Activated T-cell treated with anti-CD3 and anti-CD28 coated beads, Interleukin-2, amount 50 U/mL, for 48 hours (primary cell): ENCODE results near the gene ITGA4.

Experiments used
- DNase-seq, 2 experiments: peaks; one replicate each; pipeline ENCODE4 v3.0.0-alpha.2; 2020

Gene ITGA4

DNA sequence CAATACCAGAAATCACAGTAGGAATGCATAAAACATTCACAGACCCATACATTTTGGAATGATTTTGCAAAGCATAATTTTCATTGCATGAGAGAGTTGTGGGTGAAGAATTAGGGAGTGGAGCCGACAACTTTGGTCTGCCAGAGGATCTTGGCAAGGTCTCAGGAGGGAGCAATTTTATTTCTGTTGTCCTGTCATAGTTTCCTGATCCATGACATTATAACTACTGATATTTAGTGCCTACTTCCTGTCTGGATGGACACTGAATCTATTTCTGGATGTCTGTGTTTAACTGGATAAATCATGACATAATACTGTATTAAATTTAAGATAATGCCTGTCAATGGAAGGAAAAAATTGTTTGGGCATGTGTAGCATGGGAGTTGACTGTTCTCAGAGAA, 2.4 kb downstream of the ITGA4 start:
- DNase-seq: no peak

- DNase-seq: peak; percentile 36 to 43
Measured at GRCh38 chr2:181461056-181461997, 4.1 kb downstream of the ITGA4 start.

DNA sequence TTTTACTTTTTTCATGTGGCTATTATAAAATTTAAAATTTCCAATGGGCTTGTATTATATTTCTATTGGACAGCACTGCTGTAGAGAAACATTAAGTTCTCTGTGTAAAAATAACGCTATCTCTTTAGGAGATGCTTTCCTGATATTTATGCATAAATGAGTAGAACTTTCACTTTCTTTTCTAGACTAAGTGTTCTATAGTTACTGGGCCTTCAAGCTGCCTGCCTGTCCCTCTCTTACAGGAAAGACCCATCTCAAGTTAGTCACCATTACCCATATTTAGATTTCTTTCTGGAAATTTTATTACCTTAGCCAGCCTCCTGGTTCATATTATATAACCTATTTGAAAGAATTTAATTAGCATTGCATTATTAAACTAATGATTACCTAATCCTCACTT, 4.8 kb downstream of the ITGA4 start:
- DNase-seq: no peak

- DNase-seq: no peak
Measured at GRCh38 chr2:181463588-181463987, 6.4 kb downstream of the ITGA4 start.

DNA sequence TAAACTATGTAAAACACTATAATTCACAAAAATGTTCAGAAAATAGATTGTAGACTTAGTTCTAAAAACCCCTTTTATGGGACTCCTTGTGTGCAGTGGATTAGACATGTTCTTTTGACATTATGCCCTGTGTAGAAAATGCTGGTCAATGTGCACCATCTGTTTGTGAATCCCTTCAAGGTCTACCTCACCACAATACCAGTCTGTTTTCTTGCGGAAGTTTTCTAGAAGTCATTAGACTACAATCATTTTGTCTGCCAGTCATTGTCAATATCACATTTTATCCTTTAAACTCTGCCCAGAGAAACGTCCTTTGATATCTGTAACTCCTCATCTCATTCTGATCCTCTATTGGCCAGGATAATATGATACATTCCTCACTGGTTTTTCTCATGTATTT, 7.8 kb downstream of the ITGA4 start:
- DNase-seq: no peak

GRCh38 chr2:181465676-181466375, 8.6 kb downstream of the ITGA4 start:
- no peak for DNase-seq

- DNase-seq: peak; percentile 85
Measured at GRCh38 chr2:181466661-181467576, 9.7 kb downstream of the ITGA4 start.

DNA sequence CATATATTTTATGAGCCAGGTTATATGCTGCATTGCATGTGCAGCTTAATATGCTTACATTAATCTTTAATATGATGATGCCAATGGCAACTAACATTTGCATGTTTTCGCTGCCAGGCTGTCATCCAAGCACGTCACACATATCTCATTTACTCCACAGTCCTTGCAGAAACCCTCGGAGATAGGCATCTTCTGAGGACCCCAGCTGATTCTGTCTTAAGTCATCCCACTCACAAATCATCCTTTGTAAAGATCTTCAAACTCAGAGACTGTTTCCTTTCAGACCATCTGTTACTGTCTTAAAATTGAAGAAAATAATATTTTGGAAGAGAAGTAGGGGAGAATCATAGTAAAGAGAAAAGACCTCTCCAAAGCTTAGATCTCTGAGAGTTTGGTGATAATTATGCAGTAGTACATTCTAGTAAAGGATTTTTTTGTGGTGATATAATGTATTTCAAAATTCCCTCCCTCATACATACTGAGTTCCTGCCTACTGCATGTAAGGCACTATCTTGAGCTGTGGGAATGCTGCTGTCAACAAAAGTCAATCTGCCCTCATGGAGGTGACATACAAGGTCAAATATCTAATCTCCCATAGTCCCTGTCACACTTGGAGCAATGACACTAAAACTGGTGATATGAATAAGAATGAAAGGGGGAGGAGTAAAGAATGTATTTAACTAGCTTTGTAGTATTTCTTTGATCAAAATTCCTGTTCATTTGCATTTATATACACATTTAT, 11.0 kb downstream of the ITGA4 start:
- DNase-seq: no peak

DNA sequence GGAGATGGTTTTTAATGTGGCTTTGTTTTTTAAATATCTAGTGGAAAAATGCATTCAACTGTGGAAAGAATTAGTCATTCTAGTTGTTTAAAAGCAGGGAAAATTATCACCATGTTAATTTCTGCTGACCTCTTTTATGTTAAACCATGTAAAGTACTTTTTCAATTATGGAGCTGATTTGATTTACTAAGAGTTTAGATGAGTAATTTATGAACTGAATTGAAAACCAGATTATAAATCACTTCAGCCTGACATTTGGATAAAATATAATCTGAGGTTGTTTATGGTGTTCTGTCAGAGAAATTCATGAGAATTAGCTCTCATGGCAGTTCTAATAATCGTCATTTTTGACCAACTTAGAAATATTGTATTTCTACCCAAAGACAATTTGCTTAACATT, 11.6 kb downstream of the ITGA4 start:
- DNase-seq: no peak

- DNase-seq: no peak
Measured at GRCh38 chr2:181471226-181471625, 14.0 kb downstream of the ITGA4 start.

DNA sequence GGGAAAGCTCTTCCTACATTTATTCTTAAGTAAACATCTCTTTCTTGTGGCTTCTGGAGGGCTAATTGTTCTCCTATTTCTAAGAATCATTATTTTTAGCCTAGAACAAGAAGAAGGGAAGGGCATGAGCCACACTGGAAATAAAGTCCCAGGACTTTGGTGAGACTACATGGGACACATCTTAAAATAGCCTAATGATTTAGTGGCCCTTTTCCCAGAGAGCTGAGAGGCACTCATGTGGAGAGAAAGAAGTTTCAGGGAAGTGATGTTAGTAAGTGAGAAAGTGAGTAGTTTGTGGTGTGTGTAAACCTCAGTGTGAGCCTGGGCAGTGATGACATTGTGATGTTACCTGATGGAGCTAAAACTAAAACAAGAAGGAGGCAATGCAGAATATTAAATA, 14.6 kb downstream of the ITGA4 start:
- DNase-seq: no peak

DNA sequence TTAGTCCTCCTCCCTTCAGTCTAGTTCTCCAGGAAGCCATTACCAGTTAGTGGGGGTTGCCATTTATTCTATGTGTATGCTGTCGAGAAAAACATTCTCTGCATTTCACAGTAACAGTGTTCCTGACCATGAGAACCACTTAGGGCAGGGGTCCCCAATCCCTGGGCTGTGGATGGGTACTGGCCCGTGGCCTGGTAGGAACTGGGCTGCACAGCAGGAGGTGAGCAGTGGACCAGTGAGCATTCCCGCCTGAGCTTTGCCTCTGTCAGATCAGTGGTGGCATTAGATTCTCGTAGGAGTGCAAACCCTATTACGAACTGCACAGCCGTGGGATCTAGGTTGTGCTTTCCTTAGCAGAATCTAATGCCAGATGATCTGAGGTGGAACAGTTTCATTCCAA, 15.8 kb downstream of the ITGA4 start:
- no peak for DNase-seq

GRCh38 chr2:181474222-181474881, 17.2 kb downstream of the ITGA4 start:
- DNase-seq: no peak

DNA sequence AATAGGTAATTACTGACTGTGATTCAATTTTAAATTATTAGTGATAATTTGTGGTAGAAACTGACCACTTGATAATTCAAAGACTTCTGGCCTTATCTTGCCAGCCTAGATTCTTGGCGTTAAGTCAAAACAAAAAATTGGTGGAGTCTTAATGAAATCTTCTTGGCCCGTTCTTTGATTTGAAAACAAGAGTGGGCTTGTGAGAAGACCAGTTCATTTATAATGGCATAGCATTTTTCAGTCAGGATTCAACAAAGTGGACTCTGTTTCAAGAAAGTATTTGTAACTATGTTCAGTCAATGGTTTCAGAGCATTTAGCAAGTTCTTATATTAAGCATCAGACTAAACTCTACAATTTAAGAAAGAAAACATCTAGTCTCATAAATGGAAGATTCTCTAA, 26.0 kb downstream of the ITGA4 start:
- DNase-seq: no peak

DNA sequence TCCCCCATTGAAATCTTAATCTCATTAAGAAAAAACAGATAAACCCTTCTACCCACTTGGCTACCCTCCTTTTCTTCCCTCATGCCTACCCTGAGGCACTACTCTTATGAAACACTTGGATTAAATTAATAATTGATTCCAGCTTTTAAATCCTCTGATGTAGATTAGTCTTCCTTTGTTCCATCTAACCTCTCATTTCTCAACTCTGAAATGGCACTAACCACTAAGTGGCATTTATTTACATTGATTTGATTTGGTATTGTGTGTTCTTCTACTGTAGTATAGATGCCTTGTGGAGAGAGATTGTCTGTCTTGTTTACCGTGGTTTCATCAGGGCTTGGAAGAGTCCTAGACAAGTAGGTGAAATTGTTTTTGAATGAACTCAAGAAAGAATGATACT, 26.7 kb downstream of the ITGA4 start:
- DNase-seq: no peak

DNA sequence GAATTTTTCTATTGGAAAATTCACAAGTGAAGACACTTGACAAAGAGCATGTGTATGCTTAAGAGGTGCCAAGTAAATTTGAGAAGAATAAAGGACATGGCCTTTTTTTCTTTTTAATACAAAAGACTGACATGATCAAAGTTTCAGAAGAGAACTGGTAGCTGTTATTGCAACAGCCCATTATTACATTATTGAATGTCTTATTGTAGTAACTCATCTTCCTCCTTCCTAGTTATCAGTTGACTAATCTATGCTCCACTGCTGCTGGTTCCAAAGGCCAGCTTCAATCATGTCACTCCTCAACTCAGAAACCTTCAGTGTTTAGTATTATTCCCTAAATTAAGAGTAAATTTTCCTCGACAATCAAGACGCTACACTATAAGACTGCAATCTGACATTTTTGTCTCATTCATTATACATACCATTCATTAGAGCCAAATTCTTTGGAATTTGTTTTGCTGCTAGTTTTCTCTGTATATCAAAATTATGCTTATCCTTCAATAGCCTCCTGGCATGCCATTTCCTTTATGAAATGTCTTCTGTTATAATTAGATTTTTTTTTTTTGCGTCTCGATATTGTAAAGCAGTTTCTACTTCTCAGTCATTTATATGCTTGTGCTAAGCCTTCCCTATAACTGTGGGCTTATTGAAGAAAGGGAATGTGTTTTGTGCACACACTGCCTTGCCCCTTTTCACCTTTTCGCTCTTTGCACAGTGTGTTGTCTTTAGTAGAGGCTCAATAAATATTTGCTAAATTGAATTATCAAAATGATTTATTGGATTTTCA, 27.9 kb downstream of the ITGA4 start:
- DNase-seq: no peak

- DNase-seq: no peak
Measured at GRCh38 chr2:181485638-181485946, 28.4 kb downstream of the ITGA4 start.

GRCh38 chr2:181499231-181499630, 42.0 kb downstream of the ITGA4 start:
- DNase-seq: no peak

DNA sequence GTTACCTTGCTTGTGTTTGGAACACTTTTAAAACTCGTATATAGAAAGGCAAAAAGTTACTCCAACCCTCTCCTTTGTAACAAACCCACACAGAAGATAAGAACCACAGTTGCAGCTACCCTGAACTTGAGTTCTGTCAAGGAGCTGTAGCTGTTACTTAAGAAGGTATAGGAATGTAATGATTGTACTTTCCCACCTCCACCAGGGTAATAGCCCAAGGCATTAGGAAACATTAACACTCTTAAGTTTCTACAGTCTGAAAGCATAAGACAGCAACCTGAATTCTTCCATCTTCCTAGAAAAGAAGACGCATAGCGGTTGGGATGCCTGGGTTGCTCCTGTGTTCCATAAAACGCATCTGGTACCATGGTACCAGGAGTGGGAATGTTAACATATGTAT, 43.0 kb downstream of the ITGA4 start:
- no peak for DNase-seq

- DNase-seq: no peak
Measured at GRCh38 chr2:181515719-181516118, 58.5 kb downstream of the ITGA4 start.

GRCh38 chr2:181516992-181517391, 59.8 kb downstream of the ITGA4 start:
- no peak for DNase-seq
